Ovary (tissue), 1 donor: ENCODE results near the gene MINDY1.

Experiments used
- EP300 ChIP-seq: sonication (generic); formaldehyde crosslinking; IDR thresholded peaks from one replicate; pipeline ENCODE4 v1.6.1; 2017; ENCODE audit warnings: antibody characterized with exemption
- POLR2A ChIP-seq: fragments of 450-650 bp; IDR thresholded peaks from one replicate; pipeline ENCODE4 v1.6.1; 2017; ENCODE audit warnings: antibody characterized with exemption, mild to moderate bottlenecking, moderate library complexity

GRCh38 chr1:151054971-151055547 is 48.4 kb upstream of the MINDY1 start:
- TF ChIP-seq POLR2A, result no peak
- TF ChIP-seq EP300, result no peak
